K562 (cell line): Measurements from ENCODE around the gene STK32C. TPM values are rescaled to one million over a fixed set of nuclear protein-coding genes. Genes with fewer than 3 reads are reported as not detected.

Experiments used
- ATAC-seq: fragments of 200-7000 bp; cut with Tn5 transposase; 3 replicates; pipeline ENCODE4 v1.9.1; 2020; ENCODE audit warnings: moderate library complexity
- BruUV-seq: library from RNA; stranded (reverse); fragments of 400-500 nt; replicated peaks from 2 replicates; lab custom pipeline; 2021; lab: Mats Ljungman, UMichigan
- CTCF ChIA-PET: fragments of 300-600 bp; formaldehyde crosslinking; extraction: SDS; loops from one replicate; lab custom pipeline; 2021; ENCODE audit warnings: low intra/inter-chr PET ratio; lab: Yijun Ruan, JAX
- POLR2A ChIA-PET: fragments of 300-600, 350-650 bp; sonication (Branson Sonifier 250); formaldehyde crosslinking; extraction: SDS; loops from one replicate; lab custom pipeline; 2021; ENCODE audit warnings: antibody characterized with exemption, inconsistent platforms; lab: Yijun Ruan, JAX
- DNase-seq, 4 experiments: peaks; one replicate each; pipeline versions ENCODE4 v3.0.0 to v3.0.0-alpha.2; 2011 to 2018; ENCODE audit warnings: low spot score in 3 of 4, mixed read lengths in 3 of 4; ENCODE audit errors: extremely low read depth in 1 of 4
- FAIRE-seq: peaks from 2 replicates; lab custom pipeline; 2011; peaks lifted over from hg19 to GRCh38; lab: Jason Lieb, UNC
- H2AFZ ChIP-seq: 2 replicates; pipeline ENCODE4 v1.6.0; 2011; ENCODE audit warnings: low read depth, low read length, control low read depth, inconsistent platforms
- H3K27ac ChIP-seq: fragments of 200-600 bp; 3 replicates; pipeline ENCODE4 v1.8.0; 2011; ENCODE audit warnings: low read depth, mild to moderate bottlenecking, control low read depth, inconsistent platforms, low read length, moderate library complexity, mixed read lengths; ENCODE audit errors: extremely low read depth
- H3K27me3 ChIP-seq, 2 experiments: fragments of 300-600 bp in 1 of 2; 2 replicates in 1 of 2; 3 replicates in 1 of 2; pipeline versions ENCODE4 v1.6.0 to v1.8.0; 2011; ENCODE audit warnings: inconsistent platforms in 2 of 2, low read length in 2 of 2, mild to moderate bottlenecking in 1 of 2, mixed read lengths in 1 of 2, moderate library complexity in 1 of 2; ENCODE audit not compliant: control insufficient read depth in 2 of 2, insufficient read depth in 2 of 2
- H3K36me3 ChIP-seq: fragments of 300-600 bp; 3 replicates; pipeline ENCODE4 v1.8.0; 2011; ENCODE audit warnings: mild to moderate bottlenecking, low read length, inconsistent platforms; ENCODE audit not compliant: control insufficient read depth, insufficient read depth
- H3K4me1 ChIP-seq, 2 experiments: fragments of 200-600 bp in 1 of 2; replicated peaks in 1 of 2; 2 replicates in 1 of 2; 3 replicates in 1 of 2; pipeline versions ENCODE4 v1.5.1 to v1.8.0; 2011; ENCODE audit warnings: inconsistent platforms in 2 of 2, low read length in 2 of 2, mild to moderate bottlenecking in 1 of 2, mixed read lengths in 1 of 2, moderate library complexity in 1 of 2; ENCODE audit not compliant: control insufficient read depth in 2 of 2, insufficient read depth in 2 of 2
- H3K4me2 ChIP-seq: 2 replicates; pipeline ENCODE4 v1.6.1; 2011; ENCODE audit warnings: low read length, control low read depth, inconsistent platforms, mixed read lengths; ENCODE audit not compliant: insufficient read depth
- H3K4me3 ChIP-seq: fragments of 200-600 bp; sonication (generic), shearing (Covaris generic); 2 replicates; pipeline ENCODE4 v1.5.1; 2016; ENCODE audit warnings: control low read depth, inconsistent platforms
- H3K79me2 ChIP-seq: fragments of 200-600 bp; 3 replicates; pipeline ENCODE4 v1.8.0; 2011; ENCODE audit warnings: low read length, inconsistent platforms; ENCODE audit not compliant: control insufficient read depth, insufficient read depth
- H3K9ac ChIP-seq, 2 experiments: 2 replicates each; pipeline versions ENCODE4 v1.6.0 to v1.6.1; 2011; ENCODE audit warnings: low read depth in 2 of 2, low read length in 2 of 2, control low read depth in 1 of 2, inconsistent platforms in 1 of 2, mild to moderate bottlenecking in 1 of 2, mixed read lengths in 1 of 2; ENCODE audit not compliant: insufficient read depth in 1 of 2
- H3K9me1 ChIP-seq: one replicate; pipeline ENCODE4 v1.6.0; 2011; ENCODE audit warnings: inconsistent platforms, mild to moderate bottlenecking, low read length, moderate library complexity; ENCODE audit not compliant: control insufficient read depth, insufficient read depth
- H3K9me3 ChIP-seq: replicated peaks from 2 replicates; pipeline ENCODE4 v1.5.1; 2011; ENCODE audit warnings: low read depth, low read length, inconsistent platforms; ENCODE audit not compliant: control insufficient read depth, insufficient read depth
- H4K20me1 ChIP-seq: replicated peaks from 2 replicates; pipeline ENCODE4 v1.6.1; 2011; ENCODE audit warnings: low read length, inconsistent platforms, mixed read lengths; ENCODE audit not compliant: control insufficient read depth, insufficient read depth
- ARID2 ChIP-seq: fragments of 450-650 bp; IDR thresholded peaks from 2 replicates; pipeline ENCODE4 v1.6.1; 2017; ENCODE audit warnings: antibody characterized with exemption, mild to moderate bottlenecking
- COPS2 ChIP-seq: fragments of 450-650 bp; conservative IDR thresholded peaks from 2 replicates; pipeline ENCODE4 v1.6.1; 2016; ENCODE audit warnings: mild to moderate bottlenecking, moderate library complexity
- CREBBP ChIP-seq: IDR thresholded peaks from one replicate; pipeline ENCODE4 v1.6.1; 2012; ENCODE audit warnings: low read depth, mild to moderate bottlenecking, control low read depth, inconsistent platforms, low read length
- FOXA3 ChIP-seq, 2 experiments: fragments of 450-650 bp in 1 of 2; sonication (generic) in 1 of 2; formaldehyde crosslinking; IDR thresholded peaks in 1 of 2; conservative IDR thresholded peaks in 1 of 2; 2 replicates each; pipeline versions ENCODE4 v1.4.0 to v1.8.0; 2020 to 2022; ENCODE audit warnings: mild to moderate bottlenecking in 2 of 2, missing genetic modification reagents in 1 of 2
- SETDB1 ChIP-seq: IDR thresholded peaks from one replicate; pipeline ENCODE4 v1.6.1; 2012; ENCODE audit warnings: low read length, control low read depth, inconsistent platforms
- SIRT6 ChIP-seq: IDR thresholded peaks from one replicate; pipeline ENCODE4 v1.6.1; 2012; ENCODE audit warnings: low read depth, mild to moderate bottlenecking, control low read depth, inconsistent platforms, low read length, moderate library complexity
- SNRNP70 ChIP-seq: fragments of 200-400 bp; formaldehyde crosslinking; optimal IDR thresholded peaks from 2 replicates; pipeline ENCODE3; 2017; ENCODE audit warnings: low read depth, low read length
- XRCC3 ChIP-seq: fragments of 450-650 bp; IDR thresholded peaks from 2 replicates; pipeline ENCODE4 v1.6.1; 2017; ENCODE audit warnings: mild to moderate bottlenecking, moderate library complexity
- ZNF551 ChIP-seq: fragments of 250-450 bp; sonication (Bioruptor Pico); IDR thresholded peaks from 2 replicates; pipeline ENCODE4 v1.5.0; 2021; ENCODE audit warnings: mild to moderate bottlenecking, moderate library complexity
- ZSCAN32 ChIP-seq: fragments of 450-650 bp; formaldehyde crosslinking; IDR thresholded peaks from 2 replicates; pipeline ENCODE4 v1.4.0; 2020; ENCODE audit warnings: mild to moderate bottlenecking, moderate library complexity
- WGBS: fragments of 100-300 bp; shearing (Covaris generic); methylation state at CpG from one replicate; pipeline ENCODE4 v1.1.6; 2016; ENCODE audit warnings: low coverage, mixed read lengths; ENCODE audit not compliant: insufficient coverage; ENCODE audit errors: missing lambda C conversion rate; 5-methylcytosine and 5-hydroxymethylcytosine counted together
- in situ Hi-C: fragments of 300-500 bp; cut with MboI; formaldehyde crosslinking; loops from 4 replicates; pipeline ENCODE4 v1.15.0; 2018; ENCODE audit warnings: inconsistent platforms, mixed read lengths
- intact Hi-C: fragments of 100-400 bp; cut with micrococcal nuclease; formaldehyde crosslinking; loops from 2 replicates; pipeline ENCODE4 v1.14.2; 2022
- polyA plus RNA-seq, 8 experiments: library from polyadenylated mRNA; depleted of rRNA in 4 of 8; stranded (reverse) in 5 of 8; unstranded in 3 of 8; fragments of >200 nt; fragmentation: Nextera tagmentation in 2 of 8; fragmentation: Illumina TruSeq in 1 of 8; extraction: Ambion mirVana in 2 of 8; extraction: Trizol in 1 of 8; gene quantifications; 2 replicates each; pipeline versions ENCODE4 v1.2.1 to v1.2.3, GENCODE V29; 2011 to 2014; ENCODE audit warnings: inconsistent platforms in 1 of 8, missing spikeins in 1 of 8
- total RNA-seq, 7 experiments: library from RNA; depleted of rRNA in 6 of 7; stranded (reverse); fragments of >200 nt in 6 of 7; fragmentation: Illumina TruSeq in 2 of 7; extraction: Trizol in 2 of 7; gene quantifications; 2 replicates each; pipeline versions ENCODE4 v1.2.1 to v1.2.3, GENCODE V29; 2011 to 2021; ENCODE audit warnings: low replicate concordance in 1 of 7
- TF ChIP-seq, protein P1 (sequence below): fragments of 250-450 bp; sonication (Bioruptor Pico); IDR thresholded peaks from 2 replicates; pipeline ENCODE4 v1.5.0; 2021; ENCODE audit warnings: mild to moderate bottlenecking, moderate library complexity

The STK32C gene
- total and polyA plus RNA-seq, 9 of the 15 experiments (the other 6 are each of a cell fraction or from before 2014, with no cell fraction given) = 1.5 to 20.9 (median 6.5) TPM

DNA sequence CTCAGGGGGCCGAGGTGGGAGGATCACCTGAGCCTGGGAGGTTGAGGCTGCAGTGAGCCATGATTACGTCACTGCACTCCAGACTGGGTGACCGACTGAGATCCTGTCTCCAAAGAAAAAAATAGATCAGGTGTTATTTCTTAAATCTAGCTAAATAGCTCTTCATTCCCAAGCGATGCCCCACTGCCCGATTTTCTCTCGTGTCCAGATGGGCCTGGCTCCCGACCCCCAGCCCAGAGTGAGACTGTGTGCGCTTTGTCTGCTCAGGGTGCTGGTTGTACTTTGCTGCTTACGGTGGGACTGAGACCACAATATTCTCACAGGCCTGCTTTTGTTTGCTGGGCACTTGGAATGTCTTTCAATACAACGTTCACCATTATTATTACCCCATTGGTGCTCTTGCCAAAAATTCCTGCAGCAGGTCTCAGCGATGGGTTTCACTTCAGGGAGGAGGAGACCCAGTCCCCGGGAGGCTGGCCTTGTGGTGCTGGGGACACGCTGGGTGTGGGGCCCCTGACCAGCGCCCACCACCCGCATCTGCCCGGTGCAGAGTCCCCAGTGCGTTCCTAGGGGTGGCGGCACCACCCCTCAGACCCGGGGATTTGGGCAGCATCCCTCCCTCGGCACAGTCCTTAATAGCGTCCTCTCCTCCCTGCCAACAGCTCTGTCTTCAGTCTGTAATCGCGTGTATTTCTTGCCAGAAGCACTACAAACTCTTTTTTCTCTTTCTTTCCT, 141.4 kb downstream of the STK32C start:
- Histone ChIP-seq H3K79me2 (no peaks in the 10 kb centered on the region), H3K9me1 (no peaks in the 10 kb centered on the region), H3K36me3 (no peaks in the 10 kb centered on the region), H2AFZ (no peak overlapping the region), H3K4me1 (peaks cover 0 to 24% of the 10 kb centered on the region in 2 experiments; a peak in 3 of 5 replicates), H3K27me3 (peaks cover 2 to 55% of the 10 kb centered on the region in 2 experiments; a peak in 4 of 5 replicates), H3K4me3 (no peak overlapping the region), H3K4me2 (no peak overlapping the region), H3K9me3 (no peaks in the 10 kb centered on the region), H3K9ac (no peak overlapping the region), H3K27ac (no peak overlapping the region), H4K20me1 (peaks cover 5% of the 10 kb centered on the region; the same call in 1 of the 2 replicates)
- no TSS peak for BruUV-seq
- ChIA-PET POLR2A (no interaction called here), CTCF (no interaction called here)
- in situ Hi-C loops = no loop called here
- TF ChIP-seq ZSCAN32 (CRISPR knock-in tag) (no peak), CREBBP (no peak), COPS2 (no peak), FOXA3 (CRISPR knock-in tag; conservative IDR thresholded peaks at IDR 0.05 in 1 of 2, IDR thresholded peaks at IDR 0.05 in 1 of 2) (no peak), ARID2 (no peak), SETDB1 (no peak), ZNF551 (CRISPR knock-in tag) (no peak), SNRNP70 (no peak), XRCC3 (no peak), SIRT6 (no peak)
- TF ChIP-seq, protein P1, sequence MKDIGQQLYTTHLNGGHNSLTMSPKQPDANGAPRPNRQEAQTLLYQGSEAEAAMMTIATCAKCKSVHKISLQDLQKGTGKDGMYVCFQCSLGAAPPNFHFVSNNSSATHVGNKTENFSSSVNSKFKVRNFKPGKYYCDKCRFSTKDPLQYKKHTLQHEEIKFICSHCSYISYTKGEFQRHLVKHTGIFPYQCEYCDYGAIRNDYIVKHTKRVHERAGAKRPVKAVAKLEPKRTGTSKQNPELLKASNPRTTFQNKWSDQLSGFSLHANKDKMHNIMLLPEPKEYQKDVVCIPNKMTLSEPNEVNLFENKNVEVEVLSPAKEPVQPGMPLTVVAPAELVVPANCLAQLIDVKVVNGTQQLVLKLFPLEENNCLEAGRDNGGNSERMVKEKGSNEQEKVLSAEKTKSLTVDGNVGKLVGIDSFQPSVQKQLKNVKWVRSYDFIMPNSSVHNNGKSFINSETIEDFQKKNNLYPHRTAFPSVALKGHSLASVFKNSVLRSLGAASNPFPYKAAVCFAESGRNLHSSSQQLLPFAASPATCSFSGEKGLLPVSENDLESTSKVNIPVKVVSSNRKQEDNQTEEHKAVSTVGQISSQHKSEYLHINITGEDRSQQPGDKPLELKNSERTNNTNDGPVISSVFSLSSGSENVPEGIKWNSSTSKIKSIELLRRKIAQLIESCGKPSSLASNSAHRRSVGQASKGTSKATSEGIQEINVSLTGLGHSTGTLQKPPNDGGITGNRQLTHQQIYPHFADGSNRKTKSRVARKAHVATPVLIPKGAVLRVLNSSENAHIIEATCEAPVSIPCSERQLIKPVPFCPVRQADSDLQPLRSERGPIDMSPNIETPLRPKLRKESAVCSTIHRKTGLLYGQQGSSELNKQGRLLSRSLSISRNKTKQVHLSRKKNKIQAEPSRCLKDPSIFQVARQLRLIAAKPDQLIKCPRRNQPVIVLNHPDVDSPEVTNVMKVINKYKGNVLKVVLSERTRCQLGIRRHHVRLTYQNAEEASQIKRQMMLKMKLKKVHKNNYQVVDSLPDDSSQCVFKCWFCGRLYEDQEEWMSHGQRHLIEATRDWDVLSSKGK (CRISPR knock-in tag) = no peak
- intact Hi-C loops = no loop called here
- DNase-seq (no peak), ATAC-seq (no peak), FAIRE-seq (no peak)
- WGBS = 3% methylated on average over 14 of the region's 23 CpGs
